Measurements from ENCODE around the gene RAPGEF2. TPM values are rescaled to one million over a fixed set of nuclear protein-coding genes. Genes with fewer than 3 reads are reported as not detected.
"Not testable (repeated sequence)": the region's sequence is repeated elsewhere in the genome, so short reads cannot be mapped to it uniquely, and the experiment has no call there.

RAPGEF2 gene
- total RNA-seq, 1 experiment from 2014 or later: 23.8 TPM

- no peak for TF ChIP-seq CTCF (IDR thresholded peaks at IDR 0.05; ENCODE audit: unreplicated experiment)
- CTCF ChIA-PET: no interaction called here
- Mint-ChIP-seq H3K4me3 (ENCODE audit: low read depth, unreplicated experiment) (no peak overlapping the region), H3K27ac (ENCODE audit: unreplicated experiment) (no peak overlapping the region), H3K36me3 (ENCODE audit: insufficient read depth, unreplicated experiment) (no peaks in the 10 kb centered on the region), H3K4me1 (ENCODE audit: low read depth, unreplicated experiment) (no peaks in the 10 kb centered on the region), H3K9me3 (ENCODE audit: low read depth, unreplicated experiment) (no peaks in the 10 kb centered on the region), H3K27me3 (ENCODE audit: unreplicated experiment) (no peaks in the 10 kb centered on the region)
- intact Hi-C loops (cut with micrococcal nuclease; ENCODE audit: unreplicated experiment): no loop called here
- no peak for DNase-seq
- BruUV-seq (replicated peaks): no TSS peak
Measured at GRCh38 chr4:159242427-159242826, 139.5 kb downstream of the RAPGEF2 start.

GRCh38 chr4:159248384-159249178, 145.7 kb downstream of the RAPGEF2 start:
- intact Hi-C loops (cut with micrococcal nuclease; ENCODE audit: unreplicated experiment): no loop called here
- Mint-ChIP-seq H3K36me3 (ENCODE audit: insufficient read depth, unreplicated experiment) (no peaks in the 10 kb centered on the region), H3K27ac (ENCODE audit: unreplicated experiment) (no peak overlapping the region), H3K4me1 (ENCODE audit: low read depth, unreplicated experiment) (no peaks in the 10 kb centered on the region), H3K4me3 (ENCODE audit: low read depth, unreplicated experiment) (no peak overlapping the region), H3K27me3 (ENCODE audit: unreplicated experiment) (no peaks in the 10 kb centered on the region), H3K9me3 (ENCODE audit: low read depth, unreplicated experiment) (no peaks in the 10 kb centered on the region)
- CTCF ChIA-PET: no interaction called here
- DNase-seq: no peak
- no TSS peak for BruUV-seq (replicated peaks)
- no peak for TF ChIP-seq CTCF (IDR thresholded peaks at IDR 0.05; ENCODE audit: unreplicated experiment)

GRCh38 chr4:159250751-159251325, 148.0 kb downstream of the RAPGEF2 start:
- Mint-ChIP-seq H3K9me3 (ENCODE audit: low read depth, unreplicated experiment) (no peaks in the 10 kb centered on the region), H3K4me1 (ENCODE audit: low read depth, unreplicated experiment) (no peaks in the 10 kb centered on the region), H3K4me3 (ENCODE audit: low read depth, unreplicated experiment) (no peak overlapping the region), H3K27me3 (ENCODE audit: unreplicated experiment) (no peaks in the 10 kb centered on the region), H3K36me3 (ENCODE audit: insufficient read depth, unreplicated experiment) (no peaks in the 10 kb centered on the region), H3K27ac (ENCODE audit: unreplicated experiment) (no peak overlapping the region)
- intact Hi-C loops (cut with micrococcal nuclease; ENCODE audit: unreplicated experiment): no loop called here
- no TSS peak for BruUV-seq (replicated peaks)
- no peak for TF ChIP-seq CTCF (IDR thresholded peaks at IDR 0.05; ENCODE audit: unreplicated experiment)
- CTCF ChIA-PET: no interaction called here
- no peak for DNase-seq

- CTCF ChIA-PET; DNase-seq; H3K4me3 Mint-ChIP-seq (ENCODE audit: low read depth, unreplicated experiment); H3K27me3 Mint-ChIP-seq (ENCODE audit: unreplicated experiment); intact Hi-C loops (cut with micrococcal nuclease; ENCODE audit: unreplicated experiment); H3K36me3 Mint-ChIP-seq (ENCODE audit: insufficient read depth, unreplicated experiment); H3K27ac Mint-ChIP-seq (ENCODE audit: unreplicated experiment); BruUV-seq (replicated peaks); H3K4me1 Mint-ChIP-seq (ENCODE audit: low read depth, unreplicated experiment); H3K9me3 Mint-ChIP-seq (ENCODE audit: low read depth, unreplicated experiment): not testable (repeated sequence)
Measured at GRCh38 chr4:159251580-159251979, 148.7 kb downstream of the RAPGEF2 start.

- DNase-seq: no peak
- Mint-ChIP-seq H3K27me3 (ENCODE audit: unreplicated experiment) (no peaks in the 10 kb centered on the region), H3K9me3 (ENCODE audit: low read depth, unreplicated experiment) (no peaks in the 10 kb centered on the region), H3K4me3 (ENCODE audit: low read depth, unreplicated experiment) (no peak overlapping the region), H3K27ac (ENCODE audit: unreplicated experiment) (no peak overlapping the region), H3K4me1 (ENCODE audit: low read depth, unreplicated experiment) (no peaks in the 10 kb centered on the region), H3K36me3 (ENCODE audit: insufficient read depth, unreplicated experiment) (no peaks in the 10 kb centered on the region)
- no TSS peak for BruUV-seq (replicated peaks)
- no peak for TF ChIP-seq CTCF (IDR thresholded peaks at IDR 0.05; ENCODE audit: unreplicated experiment)
- intact Hi-C loops (cut with micrococcal nuclease; ENCODE audit: unreplicated experiment): no loop called here
- CTCF ChIA-PET: no interaction called here
Measured at GRCh38 chr4:159252491-159252890, 149.6 kb downstream of the RAPGEF2 start.
